Loucy (cell line): ENCODE measurements around the gene CYP27B1.

Experiments
- H2AFZ ChIP-seq: fragments of 200-600 bp; sonication (generic); 2 replicates; pipeline ENCODE4 v1.6.0; 2016; ENCODE audit warnings: antibody characterized with exemption, mild to moderate bottlenecking, low read length, moderate library complexity
- H3F3A ChIP-seq: fragments of 200-600 bp; 2 replicates; pipeline ENCODE4 v1.6.0; 2016; ENCODE audit warnings: antibody characterized with exemption, low read depth, mild to moderate bottlenecking
- H3K27me3 ChIP-seq: fragments of 200-600 bp; sonication (generic); 2 replicates; pipeline ENCODE4 v1.6.1; 2014; ENCODE audit warnings: low read length, mild to moderate bottlenecking; ENCODE audit not compliant: insufficient read depth, poor library complexity, severe bottlenecking
- H3K36me3 ChIP-seq: fragments of 200-600 bp; sonication (generic); 2 replicates; pipeline ENCODE4 v1.6.1; 2016; ENCODE audit warnings: low read length; ENCODE audit not compliant: insufficient read depth
- H3K4me1 ChIP-seq: fragments of 200-600 bp; sonication (generic); 2 replicates; pipeline ENCODE4 v1.5.1; 2014; ENCODE audit warnings: low read length, mild to moderate bottlenecking; ENCODE audit not compliant: insufficient read depth, poor library complexity, severe bottlenecking
- H3K4me2 ChIP-seq: fragments of 200-600 bp; sonication (generic); 2 replicates; pipeline ENCODE4 v1.6.0; 2014; ENCODE audit warnings: antibody characterized with exemption, low read length, low read depth, mild to moderate bottlenecking; ENCODE audit not compliant: poor library complexity, severe bottlenecking
- H3K4me3 ChIP-seq: fragments of 200-600 bp; sonication (generic); 2 replicates; pipeline ENCODE4 v1.5.1; 2014; ENCODE audit warnings: low read length, mild to moderate bottlenecking, mixed read lengths; ENCODE audit not compliant: poor library complexity, severe bottlenecking
- H3K79me2 ChIP-seq: fragments of 200-600 bp; sonication (generic); 2 replicates; pipeline ENCODE4 v1.6.1; 2014; ENCODE audit warnings: low read length; ENCODE audit not compliant: insufficient read depth
- H3K9ac ChIP-seq: fragments of 200-600 bp; sonication (generic); 2 replicates; pipeline ENCODE4 v1.6.0; 2014; ENCODE audit warnings: mild to moderate bottlenecking, low read depth, low read length, moderate library complexity; ENCODE audit not compliant: poor library complexity, severe bottlenecking
- H3K9me2 ChIP-seq: fragments of 200-600 bp; sonication (generic); replicated peaks from 2 replicates; pipeline ENCODE4 v1.6.1; 2016; ENCODE audit warnings: low read depth, low read length, mixed read lengths
- H3K9me3 ChIP-seq: fragments of 200-600 bp; sonication (generic); 2 replicates; pipeline ENCODE4 v1.6.1; 2014; ENCODE audit warnings: mild to moderate bottlenecking, antibody characterized with exemption, low read length, low read depth; ENCODE audit not compliant: insufficient read depth
- H4K20me1 ChIP-seq: fragments of 200-600 bp; sonication (generic); 2 replicates; pipeline ENCODE4 v1.6.0; 2014; ENCODE audit warnings: antibody characterized with exemption, low read length, mild to moderate bottlenecking; ENCODE audit not compliant: insufficient read depth, poor library complexity, severe bottlenecking
- EZH2phosphoT487 ChIP-seq: fragments of 200-600 bp; IDR thresholded peaks from 2 replicates; pipeline ENCODE4 v1.6.1; 2018; ENCODE audit warnings: antibody characterized with exemption, mild to moderate bottlenecking, moderate library complexity, borderline replicate concordance
- TF ChIP-seq, protein P1 (sequence below): fragments of 200-600 bp; sonication (generic); conservative IDR thresholded peaks from 2 replicates; pipeline ENCODE4 v1.5.1; 2014; ENCODE audit warnings: mild to moderate bottlenecking, antibody characterized with exemption, low read length

The CYP27B1 gene, protein sequence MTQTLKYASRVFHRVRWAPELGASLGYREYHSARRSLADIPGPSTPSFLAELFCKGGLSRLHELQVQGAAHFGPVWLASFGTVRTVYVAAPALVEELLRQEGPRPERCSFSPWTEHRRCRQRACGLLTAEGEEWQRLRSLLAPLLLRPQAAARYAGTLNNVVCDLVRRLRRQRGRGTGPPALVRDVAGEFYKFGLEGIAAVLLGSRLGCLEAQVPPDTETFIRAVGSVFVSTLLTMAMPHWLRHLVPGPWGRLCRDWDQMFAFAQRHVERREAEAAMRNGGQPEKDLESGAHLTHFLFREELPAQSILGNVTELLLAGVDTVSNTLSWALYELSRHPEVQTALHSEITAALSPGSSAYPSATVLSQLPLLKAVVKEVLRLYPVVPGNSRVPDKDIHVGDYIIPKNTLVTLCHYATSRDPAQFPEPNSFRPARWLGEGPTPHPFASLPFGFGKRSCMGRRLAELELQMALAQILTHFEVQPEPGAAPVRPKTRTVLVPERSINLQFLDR

DNA sequence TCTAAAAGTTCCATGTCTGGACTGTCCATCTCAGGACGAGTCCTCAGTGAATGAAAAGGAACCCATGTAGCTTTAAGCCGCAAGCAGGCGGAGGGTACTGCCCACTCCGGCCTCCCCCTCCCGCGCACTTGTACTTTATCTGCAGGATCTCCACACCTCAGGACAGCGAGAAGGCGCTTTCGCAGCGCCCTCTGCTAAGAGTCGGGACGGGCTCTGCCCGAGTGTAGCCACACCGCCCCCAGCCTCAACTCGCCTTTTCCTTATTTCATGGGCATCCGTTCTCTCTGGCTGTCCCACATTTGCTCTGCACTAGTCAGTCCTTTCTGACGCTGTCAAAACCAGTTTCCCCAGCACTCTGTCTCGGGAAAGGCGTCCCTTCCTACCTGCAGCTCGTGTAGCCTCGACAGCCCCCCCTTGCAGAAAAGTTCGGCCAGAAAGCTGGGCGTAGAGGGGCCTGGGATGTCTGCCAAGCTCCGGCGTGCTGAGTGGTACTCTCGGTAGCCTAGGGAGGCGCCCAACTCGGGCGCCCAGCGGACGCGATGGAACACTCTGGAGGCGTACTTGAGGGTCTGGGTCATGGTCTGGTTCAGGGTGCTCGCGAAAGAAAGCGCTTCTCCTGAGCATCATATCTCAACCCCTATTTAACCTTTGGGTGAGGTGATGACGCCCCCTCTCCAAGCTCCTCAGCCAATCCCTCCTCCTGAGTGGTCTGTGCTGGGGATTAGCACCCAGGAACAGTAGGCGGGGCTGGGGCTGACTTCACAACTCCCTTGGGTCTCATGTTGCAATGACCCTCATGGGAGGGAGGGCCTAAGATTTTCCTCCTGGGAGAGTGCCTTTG lies at the start of gene CYP27B1:
CYP27B1 (minus strand) TSS at position 615 of the 841 bp plus-strand sequence; CDS start at position 578, 37 bp downstream.
- Histone ChIP-seq H3K4me2 (no peak within 1 kb of the TSS), H3K9me2 (no peaks in the 10 kb centered on the region), H3F3A (no peaks in the 10 kb centered on the region), H3K36me3 (no peaks in the 10 kb centered on the region), H3K9ac (no peak within 1 kb of the TSS), H3K27me3 (no peaks in the 10 kb centered on the region), H2AFZ (no peak within 1 kb of the TSS), H4K20me1 (no peaks in the 10 kb centered on the region), H3K4me1 (peaks cover 11% of the 10 kb centered on the region), H3K79me2 (peaks cover 11% of the 10 kb centered on the region), H3K4me3 (no peak within 1 kb of the TSS), H3K9me3 (no peaks in the 10 kb centered on the region)
- TF ChIP-seq, protein P1, sequence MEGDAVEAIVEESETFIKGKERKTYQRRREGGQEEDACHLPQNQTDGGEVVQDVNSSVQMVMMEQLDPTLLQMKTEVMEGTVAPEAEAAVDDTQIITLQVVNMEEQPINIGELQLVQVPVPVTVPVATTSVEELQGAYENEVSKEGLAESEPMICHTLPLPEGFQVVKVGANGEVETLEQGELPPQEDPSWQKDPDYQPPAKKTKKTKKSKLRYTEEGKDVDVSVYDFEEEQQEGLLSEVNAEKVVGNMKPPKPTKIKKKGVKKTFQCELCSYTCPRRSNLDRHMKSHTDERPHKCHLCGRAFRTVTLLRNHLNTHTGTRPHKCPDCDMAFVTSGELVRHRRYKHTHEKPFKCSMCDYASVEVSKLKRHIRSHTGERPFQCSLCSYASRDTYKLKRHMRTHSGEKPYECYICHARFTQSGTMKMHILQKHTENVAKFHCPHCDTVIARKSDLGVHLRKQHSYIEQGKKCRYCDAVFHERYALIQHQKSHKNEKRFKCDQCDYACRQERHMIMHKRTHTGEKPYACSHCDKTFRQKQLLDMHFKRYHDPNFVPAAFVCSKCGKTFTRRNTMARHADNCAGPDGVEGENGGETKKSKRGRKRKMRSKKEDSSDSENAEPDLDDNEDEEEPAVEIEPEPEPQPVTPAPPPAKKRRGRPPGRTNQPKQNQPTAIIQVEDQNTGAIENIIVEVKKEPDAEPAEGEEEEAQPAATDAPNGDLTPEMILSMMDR, result no peak
- no peak for TF ChIP-seq EZH2phosphoT487

DNA sequence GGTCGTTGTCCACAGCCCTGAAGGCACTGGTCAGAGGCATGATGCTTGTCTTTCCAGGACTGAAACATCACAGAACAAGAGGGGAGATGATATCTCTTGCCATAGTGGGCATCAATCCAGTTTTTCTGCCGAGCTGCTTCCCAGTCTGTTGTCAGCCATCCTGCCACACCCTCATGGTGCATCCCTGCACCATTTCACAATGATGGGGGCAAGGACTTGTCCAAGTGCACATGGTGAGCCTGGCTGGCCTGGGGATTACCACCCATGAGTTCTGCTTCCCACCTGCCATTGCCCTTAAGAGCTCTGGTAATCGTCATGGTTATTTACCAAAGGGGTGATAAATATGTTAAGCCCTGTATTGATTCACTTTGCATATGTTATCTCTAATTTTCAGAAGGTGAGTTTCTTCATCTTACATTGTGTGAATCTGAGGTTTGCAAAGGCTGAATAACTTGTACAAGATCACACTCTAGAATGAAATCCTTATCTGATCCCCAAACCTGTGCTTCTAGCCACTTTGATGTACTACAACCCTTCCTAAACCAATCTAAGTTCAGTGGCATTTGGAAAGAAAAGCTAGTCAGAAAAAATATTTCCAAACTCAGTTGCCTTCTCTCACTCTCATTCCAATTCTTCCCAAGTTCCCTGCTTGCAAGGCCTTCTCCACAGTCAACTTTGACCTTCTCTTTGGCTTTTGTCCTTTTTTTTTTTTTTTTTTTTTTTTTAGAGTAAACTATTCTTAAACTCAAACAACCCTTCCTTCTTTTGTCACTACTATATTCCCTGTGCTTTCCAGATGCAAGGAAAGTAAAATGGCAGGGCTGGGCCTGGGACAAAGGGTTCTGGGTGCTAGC lies 49.4 kb upstream of the CYP27B1 start:
- H3K4me3 ChIP-seq, result no peak overlapping the region
- H3K36me3 ChIP-seq, result peaks cover 9% of the 10 kb centered on the region; the same call in 1 of the 2 replicates
- no peaks in the 10 kb centered on the region for H3F3A ChIP-seq
- no peaks in the 10 kb centered on the region for H4K20me1 ChIP-seq
- H3K9me2 ChIP-seq, result no peaks in the 10 kb centered on the region
- no peaks in the 10 kb centered on the region for H3K9me3 ChIP-seq
- no peaks in the 10 kb centered on the region for H3K79me2 ChIP-seq
- H3K4me1 ChIP-seq, result no peaks in the 10 kb centered on the region
- H3K4me2 ChIP-seq, result no peak overlapping the region
- H3K9ac ChIP-seq, result no peak overlapping the region
- no peaks in the 10 kb centered on the region for H3K27me3 ChIP-seq
- TF ChIP-seq EZH2phosphoT487, result no peak
- TF ChIP-seq, protein P1, result no peak
- H2AFZ ChIP-seq, result no peak overlapping the region
